GOT3 (cell line): ENCODE measurements around the gene BACE2.
"Not testable (repeated sequence)": the region's sequence is repeated elsewhere in the genome, so short reads cannot be mapped to it uniquely, and the experiment has no call there.

Experiments used
- DNase-seq: peaks from one replicate; lab custom pipeline; 2025; ENCODE audit warnings: mixed read lengths; lab: John Stamatoyannopoulos, UW

BACE2 gene

DNA sequence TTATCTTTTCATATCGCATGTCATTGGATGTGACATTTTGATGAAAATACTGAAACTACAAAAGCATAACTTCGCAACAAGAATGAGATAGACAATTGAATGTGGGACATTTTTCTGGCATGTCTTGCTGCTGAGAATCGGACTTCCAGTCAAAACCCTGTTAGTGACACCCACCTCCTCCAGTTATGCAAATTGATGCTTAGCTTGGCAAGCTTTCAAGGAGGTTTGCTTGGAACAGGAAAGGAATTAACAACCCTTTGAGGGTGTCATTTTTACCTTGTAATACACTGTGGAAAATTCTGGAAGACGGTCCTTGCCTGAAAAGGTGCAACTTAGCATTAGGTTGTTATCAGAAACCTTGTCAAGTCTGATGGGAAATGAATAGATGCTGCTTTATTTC lies 109.9 kb downstream of the BACE2 start:
- DNase-seq: no peak

DNA sequence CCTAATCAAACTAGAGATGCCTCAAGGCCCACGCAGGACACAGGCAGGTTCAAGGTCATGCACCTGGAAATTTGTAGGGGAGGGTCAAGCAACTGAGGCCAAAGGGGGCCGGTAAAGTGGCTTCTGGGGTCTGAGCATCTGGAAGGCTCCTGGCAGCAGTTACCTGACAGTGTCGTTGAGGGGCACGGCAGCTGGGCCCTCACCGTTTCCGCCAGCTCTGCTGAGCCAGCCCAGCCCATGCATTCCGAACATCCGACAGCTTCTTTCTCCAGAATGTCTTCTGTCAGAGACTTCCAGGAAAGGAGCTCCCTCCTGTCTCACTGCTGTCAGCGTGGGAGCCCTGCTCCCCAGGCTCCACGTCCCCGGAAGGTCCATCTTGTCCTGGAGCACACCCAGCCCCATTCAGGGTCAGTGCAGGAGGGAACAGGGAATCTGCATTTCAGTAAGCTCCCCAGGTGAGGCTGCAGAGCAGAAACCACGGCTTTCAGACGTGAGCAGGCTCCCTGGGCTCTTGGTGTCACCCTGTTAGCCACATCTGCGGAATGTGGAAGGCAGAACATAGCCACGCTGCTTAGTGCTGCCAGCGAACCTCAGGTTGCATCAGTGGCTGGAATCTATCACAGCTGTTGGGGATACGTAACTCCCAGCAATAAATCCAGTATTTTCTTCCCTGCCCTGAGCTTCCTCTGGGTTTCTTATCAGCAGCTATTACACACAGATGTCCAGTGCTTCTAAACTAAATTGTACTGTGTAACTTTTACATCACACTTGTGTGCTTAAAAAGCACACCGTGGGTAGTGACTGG lies 112.4 kb downstream of the BACE2 start:
- no peak for DNase-seq

DNA sequence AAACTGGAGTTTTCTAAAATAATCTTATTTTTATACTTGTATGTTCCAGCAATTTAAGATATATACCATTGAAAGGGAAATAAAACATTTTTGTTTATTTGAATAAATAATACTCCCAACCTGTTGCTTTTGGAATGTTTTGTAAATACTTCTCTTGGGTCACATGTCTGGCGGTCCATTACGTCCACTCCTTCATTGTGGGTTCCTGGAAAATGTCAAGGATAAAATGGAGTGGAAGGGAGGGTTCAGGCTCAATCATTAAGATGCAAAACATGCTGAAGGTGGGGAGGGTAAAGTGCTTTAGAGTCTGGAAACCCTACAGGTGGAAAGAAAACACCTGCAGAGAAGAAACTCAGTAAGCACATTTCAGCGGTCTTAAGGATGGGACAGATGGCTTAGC lies 114.5 kb downstream of the BACE2 start:
- DNase-seq: no peak

DNA sequence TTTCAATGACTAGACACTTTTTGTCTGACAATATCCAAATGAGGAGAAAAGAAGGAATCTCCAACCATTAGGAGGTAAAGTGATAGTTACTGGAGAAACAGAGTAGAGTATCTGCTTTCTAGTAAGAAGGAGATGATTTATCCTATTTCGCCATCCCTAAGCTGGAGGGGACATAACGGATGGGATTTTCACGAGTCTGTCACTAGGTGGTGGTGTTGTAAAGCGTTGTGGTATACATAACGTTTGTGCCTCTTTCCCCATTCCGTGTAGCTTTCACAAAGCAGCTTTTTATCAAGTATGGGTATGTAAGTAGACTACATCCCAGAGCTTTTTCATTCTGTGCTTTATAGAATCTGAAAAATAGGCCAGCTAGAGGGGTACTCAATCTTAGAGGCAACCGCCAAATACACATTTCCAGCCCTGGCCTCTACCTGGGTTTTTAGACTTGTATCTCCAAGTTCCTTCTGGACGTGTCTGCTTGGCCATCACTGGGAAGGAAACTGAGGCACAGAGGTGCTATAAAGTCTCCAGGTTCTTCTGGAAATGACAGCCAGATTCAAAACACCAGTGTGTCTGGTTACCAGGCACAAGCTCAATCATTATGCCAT lies 115.4 kb downstream of the BACE2 start:
- no peak for DNase-seq

DNA sequence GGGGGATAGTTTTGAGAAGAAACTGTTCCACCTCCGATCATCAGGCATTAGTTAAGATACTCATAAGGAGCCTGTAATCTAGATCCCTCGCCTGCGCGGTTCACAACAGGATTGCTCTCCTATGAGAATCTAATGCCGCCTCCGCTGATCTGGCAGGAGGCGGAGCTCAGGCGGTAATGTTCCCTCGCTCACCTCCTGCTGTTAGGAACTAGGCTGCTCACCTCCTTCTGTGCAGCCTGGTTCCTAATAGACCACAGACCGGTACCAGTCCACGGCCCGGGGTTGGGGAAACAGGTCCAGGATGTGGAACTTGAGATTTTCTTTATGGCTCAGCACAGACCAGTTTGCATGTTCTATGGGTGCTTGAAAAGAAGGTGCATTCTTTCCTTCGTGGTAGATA lies 121.5 kb downstream of the BACE2 start:
- DNase-seq: no peak

DNA sequence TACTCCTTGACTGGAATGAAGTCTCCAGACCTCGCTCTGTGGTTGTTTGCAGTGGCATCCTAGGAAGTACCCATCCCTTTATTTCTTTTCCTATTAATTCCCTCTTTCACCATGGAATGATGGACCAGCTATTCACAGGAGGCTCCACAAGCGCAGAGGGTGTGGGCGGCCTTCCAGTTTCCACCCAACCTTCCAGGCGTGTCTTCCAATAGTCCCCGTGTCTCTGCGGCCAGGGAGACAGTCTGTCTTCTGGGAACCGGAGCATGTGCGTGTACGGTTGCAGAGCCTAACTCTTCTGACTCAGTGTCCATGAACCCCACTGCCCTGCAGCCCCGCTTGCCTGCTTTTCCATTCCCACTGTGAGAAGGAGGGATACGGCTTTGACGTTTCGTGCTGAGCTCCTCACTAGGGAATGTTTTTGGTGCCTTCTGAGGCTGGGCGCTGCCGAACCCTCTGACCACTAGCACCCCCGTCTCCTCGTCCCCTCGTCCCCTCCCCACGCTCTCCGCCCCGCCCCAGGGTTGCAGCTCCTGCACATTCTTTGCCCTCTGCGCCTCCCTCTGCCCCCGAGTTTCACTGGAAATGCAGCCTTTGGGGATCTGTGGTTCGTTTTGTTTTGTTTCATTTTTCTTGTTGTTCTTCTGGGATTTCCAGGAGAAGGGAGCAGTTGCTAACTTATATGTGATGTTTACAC lies 122.3 kb downstream of the BACE2 start:
- no peak for DNase-seq

DNA sequence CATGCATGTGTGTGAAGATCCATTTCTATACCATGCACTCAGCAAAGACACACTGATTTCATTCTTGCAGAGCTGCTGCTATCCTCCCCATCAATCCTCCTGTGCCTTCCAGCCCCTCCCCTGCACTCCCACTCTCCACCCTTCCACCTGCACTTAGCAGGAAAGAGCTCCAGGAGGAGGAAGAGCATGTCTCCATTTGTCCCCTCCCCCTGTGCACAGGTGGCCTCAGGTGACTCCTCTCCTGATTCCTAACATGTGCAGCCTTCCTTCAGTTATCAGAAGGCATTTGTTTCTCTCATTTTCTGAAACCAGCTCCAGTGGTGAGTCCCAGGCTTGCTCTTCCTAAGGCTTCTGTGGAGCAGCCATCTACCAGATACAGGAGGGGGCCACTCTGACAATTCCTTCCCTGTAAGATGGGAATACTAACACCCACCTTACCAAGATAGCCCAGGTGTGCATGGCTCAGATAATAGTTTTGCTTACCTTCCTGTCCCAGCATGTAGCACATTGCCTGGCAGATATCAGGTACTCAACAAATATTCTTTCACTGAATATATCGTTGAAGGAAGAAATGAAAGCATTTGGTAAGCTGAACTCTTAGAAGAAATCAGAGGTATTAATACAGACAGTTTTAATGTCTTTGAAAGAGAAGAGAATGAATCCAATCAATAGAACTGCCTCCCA lies 126.7 kb downstream of the BACE2 start:
- no peak for DNase-seq

DNA sequence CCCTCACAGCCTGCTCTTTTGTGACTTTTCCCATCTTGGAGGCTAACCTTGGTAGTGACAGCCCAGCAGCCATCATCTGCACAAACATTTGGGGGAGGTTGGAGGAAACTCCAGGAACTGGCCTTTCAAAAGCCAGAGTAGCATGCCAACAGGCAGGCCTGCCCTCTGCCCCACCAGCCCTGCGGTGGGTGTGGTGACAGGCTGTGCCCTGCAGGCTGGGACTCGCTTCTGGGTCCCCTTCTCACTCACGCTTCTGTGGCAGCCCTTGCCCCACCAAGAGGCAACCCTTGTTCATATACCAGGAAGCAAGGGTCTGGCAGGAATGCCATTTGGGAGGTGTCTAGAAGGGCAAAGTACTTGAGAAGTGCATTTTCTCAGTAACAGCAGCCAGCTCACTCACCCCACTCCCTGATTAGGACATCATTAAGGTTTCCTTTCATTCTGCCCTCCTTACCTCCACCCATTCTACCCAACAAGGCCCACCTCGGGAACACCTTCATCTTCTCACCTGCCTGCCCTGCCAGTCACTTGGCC lies 127.8 kb downstream of the BACE2 start:
- DNase-seq: no peak

DNA sequence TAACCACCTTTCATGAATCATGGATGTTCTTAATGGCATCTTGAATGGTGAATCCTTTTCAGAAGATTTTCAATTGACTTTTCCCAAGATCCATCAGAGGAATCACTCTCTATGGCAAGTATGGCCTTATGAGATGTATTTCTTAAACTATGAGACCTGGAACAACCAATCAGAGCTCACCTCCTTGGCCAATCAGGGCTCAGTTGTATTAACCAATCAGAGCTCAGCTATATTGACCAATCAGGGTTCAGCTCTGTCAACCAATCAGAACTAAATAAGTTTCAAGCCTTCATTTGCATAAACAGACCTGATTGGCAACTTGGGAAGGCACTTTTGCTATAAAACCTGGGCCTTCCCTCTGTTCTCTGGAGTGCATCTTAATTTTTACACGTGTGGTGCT lies 135.0 kb downstream of the BACE2 start:
- DNase-seq: no peak

DNA sequence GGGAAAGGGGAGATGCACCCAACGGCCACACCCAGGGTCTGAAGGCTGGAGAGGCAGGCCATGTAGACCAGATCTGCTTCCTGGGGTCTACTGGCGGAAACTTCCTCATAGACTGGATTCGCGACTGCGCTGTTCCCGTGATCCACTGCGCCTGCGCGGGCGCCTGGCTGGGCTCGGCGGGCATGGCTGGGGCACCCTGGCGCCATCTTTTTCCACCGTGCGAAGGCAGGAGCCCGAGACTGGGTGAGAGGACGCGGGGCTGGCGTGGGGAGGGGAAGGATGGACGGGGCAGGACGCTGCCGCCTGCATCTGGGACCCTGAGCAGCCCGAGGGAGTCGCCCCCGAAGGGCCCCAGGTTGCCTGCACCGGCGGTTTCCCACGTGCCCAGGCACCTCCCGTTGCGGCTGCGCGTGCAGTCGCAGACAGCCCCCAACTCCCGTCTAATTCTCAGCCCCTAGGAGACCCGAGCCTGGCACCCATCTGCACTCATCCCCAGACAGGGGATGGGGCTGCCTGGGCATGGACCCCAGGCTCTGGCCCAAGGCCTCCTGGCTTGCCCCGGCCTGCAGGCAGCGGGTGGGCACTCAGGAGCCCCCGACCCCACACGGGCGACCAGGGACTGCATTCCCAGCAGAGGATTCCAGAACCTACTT lies 136.2 kb downstream of the BACE2 start:
- no peak for DNase-seq

DNA sequence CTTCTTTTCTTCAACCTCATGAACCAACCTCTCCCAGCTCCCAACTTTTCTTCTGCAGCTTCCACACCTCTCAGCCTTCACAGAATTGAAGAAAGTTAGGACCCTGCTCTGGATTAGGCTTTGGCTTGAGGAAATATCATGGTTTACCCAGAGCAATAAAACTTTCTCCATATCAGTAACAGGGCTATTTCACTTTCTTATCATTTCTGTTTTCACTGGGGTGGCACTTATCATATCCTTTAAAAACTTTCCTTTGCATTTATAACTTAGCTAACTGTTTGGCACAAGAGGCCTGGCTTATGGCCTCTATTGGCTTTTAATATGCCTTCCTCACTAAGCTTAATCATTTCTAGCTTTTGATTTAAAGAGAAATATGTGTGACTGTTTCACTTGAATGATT lies 139.3 kb downstream of the BACE2 start:
- no peak for DNase-seq

DNA sequence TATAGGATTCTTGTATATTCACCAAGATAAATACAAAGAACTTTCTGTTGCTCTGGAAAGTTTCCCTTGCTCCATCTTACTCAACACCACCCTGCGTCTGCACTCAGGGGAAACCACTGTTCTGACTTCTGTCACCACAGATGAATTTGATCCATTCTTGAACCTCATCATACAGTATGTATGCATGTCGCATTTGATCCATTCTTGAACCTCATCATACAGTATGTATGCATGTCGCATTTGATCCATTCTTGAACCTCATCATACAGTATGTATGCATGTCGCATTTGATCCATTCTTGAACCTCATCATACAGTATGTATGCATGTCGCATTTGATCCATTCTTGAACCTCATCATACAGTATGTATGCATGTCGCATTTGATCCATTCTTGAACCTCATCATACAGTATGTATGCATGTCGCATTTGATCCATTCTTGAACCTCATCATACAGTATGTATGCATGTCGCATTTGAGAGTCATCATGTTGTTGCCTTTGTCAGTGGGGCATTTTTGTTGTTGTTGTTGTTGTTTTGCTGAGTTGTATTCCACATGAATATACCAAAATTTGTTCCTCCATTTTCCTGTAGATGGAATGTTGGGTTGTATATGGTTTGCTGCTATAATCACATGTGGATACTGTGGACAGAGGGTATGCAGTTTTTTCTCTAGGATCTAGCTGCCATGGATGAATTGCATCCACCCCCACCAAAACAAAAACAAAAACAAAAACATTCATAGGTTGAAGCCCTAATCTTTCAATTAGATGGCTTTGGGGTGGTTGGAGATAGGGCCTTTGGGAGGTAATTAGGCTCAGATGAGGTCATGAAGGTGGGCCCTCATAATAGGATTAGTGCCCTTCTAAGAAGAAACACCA lies 145.6 kb downstream of the BACE2 start:
- not testable (repeated sequence) for DNase-seq

DNA sequence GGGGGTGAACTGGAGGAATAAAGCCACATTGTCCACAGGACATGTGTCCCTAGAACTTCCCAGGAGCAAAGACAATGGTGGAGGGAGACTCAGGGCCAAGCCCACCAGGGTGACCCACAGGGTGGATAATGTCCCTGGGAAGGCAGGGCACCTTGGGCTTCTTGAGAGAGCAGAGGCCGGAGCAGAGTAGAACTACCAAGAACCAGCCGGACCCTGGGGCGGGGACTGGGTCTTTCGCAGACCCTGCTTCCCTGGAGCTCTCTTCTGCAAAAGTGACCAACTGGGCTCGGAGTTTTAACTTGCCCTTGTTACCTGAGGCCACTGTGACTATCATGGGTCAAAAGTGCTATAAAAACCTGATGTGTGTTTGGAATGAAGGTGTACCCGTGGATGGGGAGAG lies 147.8 kb downstream of the BACE2 start:
- no peak for DNase-seq

DNA sequence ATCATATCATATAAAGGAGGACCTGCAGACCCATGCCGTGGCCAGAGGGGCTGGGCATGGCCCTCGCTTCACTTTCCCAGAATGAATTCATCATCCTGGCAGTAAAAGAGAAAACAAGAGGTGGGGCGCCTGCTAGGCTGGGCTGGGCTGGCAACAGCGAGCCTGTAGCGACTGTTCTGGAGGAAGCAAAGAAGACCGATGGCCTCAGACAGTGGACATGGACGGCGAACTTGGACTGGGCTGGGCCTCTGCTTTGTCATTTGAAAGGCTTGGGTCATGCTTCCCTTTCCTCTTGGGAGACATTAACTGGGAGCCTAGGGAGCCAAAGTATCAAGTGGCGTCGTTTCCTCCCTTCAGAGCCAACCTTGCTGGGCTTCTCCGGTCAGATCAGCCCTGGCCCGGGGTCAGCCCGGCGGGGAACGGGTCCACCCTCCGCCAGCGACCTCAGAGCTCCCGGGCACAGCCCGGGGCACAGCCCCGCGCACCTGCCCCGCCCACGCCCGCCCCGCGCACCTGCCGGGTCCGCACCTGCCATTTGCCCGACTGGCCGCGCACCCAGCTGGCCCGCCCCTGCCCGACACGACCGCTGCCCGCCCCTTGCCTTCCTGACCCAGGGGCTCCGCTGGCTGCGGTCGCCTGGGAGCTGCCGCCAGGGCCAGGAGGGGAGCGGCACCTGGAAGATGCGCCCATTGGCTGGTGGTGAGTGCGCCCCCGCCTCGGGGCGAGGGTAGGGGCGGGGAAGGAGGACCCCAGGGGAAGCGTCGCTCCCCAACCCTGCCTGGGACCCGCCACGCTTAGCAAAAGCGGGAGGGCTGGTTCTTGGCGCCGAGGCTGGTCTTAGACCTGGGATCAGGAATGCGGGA lies 148.5 kb downstream of the BACE2 start, which contains the start of gene FAM3B:
Gene FAM3B, plus strand, starts transcription at position 602 of the 863 bp plus-strand sequence. Its CDS starts 79 bp downstream, at position 681.
- no peak for DNase-seq

DNA sequence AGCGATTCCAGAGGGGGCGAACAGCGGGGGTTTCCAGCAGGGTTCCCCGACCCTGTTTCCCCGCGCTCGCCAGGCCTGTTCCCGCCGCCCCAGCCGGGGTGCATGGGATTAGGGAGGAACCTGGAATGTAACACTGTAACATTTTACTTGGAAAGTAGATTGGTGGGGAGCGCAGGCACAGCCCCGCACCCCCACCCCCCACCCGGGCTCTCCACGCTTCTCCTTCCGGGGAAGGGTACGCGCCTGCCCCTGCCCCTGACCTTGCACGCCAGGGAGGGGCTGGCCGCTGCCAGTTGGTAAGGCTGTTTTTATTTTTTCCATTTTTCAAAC lies 149.1 kb downstream of the BACE2 start:
- DNase-seq: no peak

DNA sequence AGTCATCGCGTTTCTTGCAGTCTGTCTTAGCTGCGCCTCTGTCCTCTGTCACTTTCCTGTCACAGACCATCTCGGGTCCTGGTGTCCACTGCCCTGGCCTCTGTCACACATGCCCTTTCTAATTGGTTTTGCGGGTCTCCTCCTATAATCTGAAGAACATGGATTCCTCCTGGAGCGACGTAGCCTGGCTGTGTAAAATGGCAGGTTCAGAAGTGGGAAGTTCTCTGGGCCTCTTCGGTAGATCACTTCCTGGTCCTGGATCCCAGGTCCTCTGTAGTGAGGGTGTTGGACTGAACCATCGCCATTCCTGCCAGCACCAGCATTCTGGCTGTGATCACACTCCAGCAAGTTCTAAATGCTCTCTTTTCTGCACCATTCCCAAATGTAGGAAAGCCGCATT lies 149.5 kb downstream of the BACE2 start:
- DNase-seq: no peak

DNA sequence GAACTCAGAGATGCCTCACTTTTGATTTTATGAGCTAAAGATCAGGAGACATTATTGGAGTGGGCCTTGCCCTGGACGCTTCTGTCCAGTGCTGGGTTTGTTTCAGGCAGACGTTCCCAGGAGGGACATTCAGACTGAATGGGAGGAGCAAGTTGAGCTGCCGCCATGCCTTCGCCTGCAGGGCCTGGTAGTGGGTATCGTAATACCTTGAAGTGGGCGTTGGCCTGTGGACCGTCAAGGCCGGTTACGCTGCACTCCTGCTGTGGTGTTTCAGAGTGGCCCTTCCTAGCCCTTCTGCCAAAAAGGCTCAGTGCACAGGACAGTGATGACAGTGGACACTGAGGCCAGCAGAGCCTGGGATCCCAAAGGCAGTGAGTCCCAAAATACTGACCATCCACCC lies 150.3 kb downstream of the BACE2 start:
- DNase-seq: no peak

DNA sequence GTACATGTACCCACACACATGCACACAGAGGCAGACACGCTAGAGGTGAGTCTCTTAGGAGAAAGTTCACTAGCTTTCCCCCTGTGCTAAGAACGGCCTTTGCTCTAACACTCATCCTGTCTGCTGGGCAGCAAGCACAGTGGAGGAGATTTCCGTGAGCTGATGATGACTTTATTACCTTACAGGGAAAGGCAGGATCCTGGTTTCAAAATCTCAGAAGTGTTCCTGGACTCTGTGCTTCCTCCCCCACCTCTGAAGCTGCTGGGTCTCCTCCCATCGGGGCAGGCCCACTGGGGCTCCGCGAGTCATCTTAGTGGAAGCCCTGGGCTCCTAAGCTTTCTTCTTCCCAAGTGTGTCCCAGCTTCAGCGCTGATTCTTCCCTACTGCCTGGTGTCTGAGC lies 151.3 kb downstream of the BACE2 start:
- DNase-seq: no peak

DNA sequence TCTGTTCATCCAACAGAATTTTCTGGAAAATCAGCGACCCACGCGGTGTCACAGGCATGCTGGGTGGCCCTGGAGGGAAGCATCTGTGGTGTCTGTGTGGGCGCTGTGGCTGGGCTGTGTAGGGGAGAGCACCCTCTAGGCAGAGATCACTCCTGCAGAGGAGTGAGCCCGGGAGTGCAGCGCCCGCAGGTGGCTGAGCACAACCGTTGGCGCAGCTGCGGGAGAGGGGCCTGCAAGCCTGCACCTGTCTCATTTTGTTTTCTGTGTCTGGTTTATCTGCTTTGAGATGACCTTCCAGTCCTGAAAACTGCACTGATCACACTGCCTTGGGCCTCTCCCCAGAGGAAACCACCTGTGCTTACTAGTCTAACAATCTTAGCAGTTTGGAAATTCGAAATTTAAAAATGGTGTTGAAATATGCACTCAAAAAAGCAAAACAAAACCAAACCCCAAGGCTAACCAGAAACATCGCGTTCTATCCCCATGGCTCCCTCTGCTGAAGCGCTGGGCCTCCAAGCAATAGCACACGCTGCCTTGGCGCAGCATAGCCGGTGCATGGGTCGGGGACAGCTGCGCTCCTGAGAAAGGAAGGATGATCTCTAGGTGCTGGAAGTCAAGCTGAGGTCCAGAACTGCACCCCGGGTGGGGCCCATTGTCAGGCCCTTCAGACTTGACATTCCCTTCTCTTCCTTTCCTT lies 153.4 kb downstream of the BACE2 start:
- DNase-seq: no peak
